OCI-LY3 (cell line): ENCODE data around the gene NLRP14.

Experiments
- H2AFZ ChIP-seq: fragments of 200-600, 300-600 bp; shearing (Covaris generic); 2 replicates; pipeline ENCODE4 v1.6.0; 2014; ENCODE audit warnings: antibody characterized with exemption, low read depth, low read length
- H3K27ac ChIP-seq: fragments of 200-600, 300-600 bp; sonication (generic); 2 replicates; pipeline ENCODE4 v1.5.1; 2014; ENCODE audit warnings: mild to moderate bottlenecking, low read length, moderate library complexity, mixed read lengths
- H3K27me3 ChIP-seq: fragments of 200-600, 300-600 bp; sonication (generic); 2 replicates; pipeline ENCODE4 v1.6.1; 2014; ENCODE audit warnings: low read depth, low read length, mixed read lengths
- H3K36me3 ChIP-seq: fragments of 200-600, 300-600 bp; sonication (generic); replicated peaks from 2 replicates; pipeline ENCODE3; 2014; ENCODE audit warnings: low read depth, low read length, mixed read lengths
- H3K4me1 ChIP-seq: fragments of 300-600, 200-600 bp; sonication (generic); 2 replicates; pipeline ENCODE4 v1.6.1; 2014; ENCODE audit warnings: low read length, mixed read lengths
- H3K4me2 ChIP-seq: fragments of 200-600, 300-600 bp; sonication (generic); 2 replicates; pipeline ENCODE4 v1.6.1; 2014; ENCODE audit warnings: low read length, mixed read lengths
- H3K4me3 ChIP-seq: fragments of 300-600, 200-600 bp; sonication (generic); 2 replicates; pipeline ENCODE4 v1.5.1; 2014; ENCODE audit warnings: antibody characterized with exemption, mild to moderate bottlenecking, low read length, moderate library complexity
- H3K79me2 ChIP-seq: fragments of 300-600, 200-600 bp; shearing (Covaris generic); 2 replicates; pipeline ENCODE4 v1.6.1; 2014; ENCODE audit warnings: mild to moderate bottlenecking, low read length, mixed read lengths
- H3K9ac ChIP-seq: fragments of 300-600, 200-600 bp; shearing (Covaris generic); 2 replicates; pipeline ENCODE4 v1.6.0; 2014; ENCODE audit warnings: mild to moderate bottlenecking, low read length, moderate library complexity
- H3K9me3 ChIP-seq: fragments of 200-600, 300-600 bp; shearing (Covaris generic); 2 replicates; pipeline ENCODE4 v1.6.1; 2014; ENCODE audit warnings: low read length, mixed read lengths; ENCODE audit not compliant: insufficient read depth
- H4K20me1 ChIP-seq: fragments of 200-600, 300-600 bp; sonication (generic); 2 replicates; pipeline ENCODE4 v1.6.1; 2016; ENCODE audit warnings: low read length, mixed read lengths; ENCODE audit not compliant: insufficient read depth
- EZH2phosphoT487 ChIP-seq: fragments of 200-600 bp; shearing (Covaris generic); IDR thresholded peaks from 2 replicates; pipeline ENCODE4 v1.6.1; 2018; ENCODE audit warnings: antibody characterized with exemption, mixed run types, low read depth
- TF ChIP-seq, protein P1 (sequence below): fragments of 200-600, 300-600 bp; sonication (generic); IDR thresholded peaks from 2 replicates; pipeline ENCODE4 v1.5.1; 2014; ENCODE audit warnings: antibody characterized with exemption, low read length, low read depth

The NLRP14 gene

DNA sequence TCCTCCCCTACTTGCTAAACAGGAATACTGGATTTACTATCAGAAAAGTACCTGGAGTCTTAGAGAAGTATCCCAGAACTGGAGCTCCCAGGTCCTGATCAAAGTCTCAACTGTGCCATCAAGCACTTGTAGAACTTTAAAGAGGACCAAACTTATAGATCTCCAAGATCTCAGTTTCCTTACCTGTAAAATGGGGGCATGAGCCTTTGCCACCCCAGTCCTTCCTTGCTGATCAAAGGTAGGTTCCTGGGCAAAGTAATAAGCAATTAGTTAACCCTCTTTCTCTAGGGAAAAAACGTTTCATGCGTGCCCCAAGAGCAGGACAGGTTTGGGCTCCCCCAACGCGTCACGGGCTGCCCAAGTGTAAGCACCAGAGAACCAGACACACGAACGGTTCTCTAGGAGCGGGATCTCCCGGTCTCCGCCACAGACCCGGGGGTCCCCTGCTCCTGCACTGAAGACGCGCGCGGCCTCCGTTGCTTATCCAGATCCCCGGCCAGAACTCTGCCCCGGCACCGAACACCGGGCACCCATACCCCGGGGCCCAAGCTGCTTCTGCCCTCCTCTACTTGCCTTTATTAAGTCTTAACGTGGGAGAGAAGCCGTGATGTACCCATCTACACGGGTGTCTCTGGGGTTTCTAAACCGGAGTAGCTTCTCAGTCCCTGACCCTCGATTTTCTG lies 638 bp upstream of the NLRP14 start:
- H3K9ac ChIP-seq, result no peak overlapping the region
- no peaks in the 10 kb centered on the region for H4K20me1 ChIP-seq
- H3K27ac ChIP-seq, result no peak overlapping the region
- no peaks in the 10 kb centered on the region for H3K9me3 ChIP-seq
- no peaks in the 10 kb centered on the region for H3K36me3 ChIP-seq
- no peak overlapping the region for H2AFZ ChIP-seq
- no peak overlapping the region for H3K4me3 ChIP-seq
- H3K79me2 ChIP-seq, result no peaks in the 10 kb centered on the region
- H3K4me2 ChIP-seq, result no peak overlapping the region
- H3K27me3 ChIP-seq, result no peaks in the 10 kb centered on the region
- H3K4me1 ChIP-seq, result no peaks in the 10 kb centered on the region
- no peak for TF ChIP-seq EZH2phosphoT487
- TF ChIP-seq, protein P1, sequence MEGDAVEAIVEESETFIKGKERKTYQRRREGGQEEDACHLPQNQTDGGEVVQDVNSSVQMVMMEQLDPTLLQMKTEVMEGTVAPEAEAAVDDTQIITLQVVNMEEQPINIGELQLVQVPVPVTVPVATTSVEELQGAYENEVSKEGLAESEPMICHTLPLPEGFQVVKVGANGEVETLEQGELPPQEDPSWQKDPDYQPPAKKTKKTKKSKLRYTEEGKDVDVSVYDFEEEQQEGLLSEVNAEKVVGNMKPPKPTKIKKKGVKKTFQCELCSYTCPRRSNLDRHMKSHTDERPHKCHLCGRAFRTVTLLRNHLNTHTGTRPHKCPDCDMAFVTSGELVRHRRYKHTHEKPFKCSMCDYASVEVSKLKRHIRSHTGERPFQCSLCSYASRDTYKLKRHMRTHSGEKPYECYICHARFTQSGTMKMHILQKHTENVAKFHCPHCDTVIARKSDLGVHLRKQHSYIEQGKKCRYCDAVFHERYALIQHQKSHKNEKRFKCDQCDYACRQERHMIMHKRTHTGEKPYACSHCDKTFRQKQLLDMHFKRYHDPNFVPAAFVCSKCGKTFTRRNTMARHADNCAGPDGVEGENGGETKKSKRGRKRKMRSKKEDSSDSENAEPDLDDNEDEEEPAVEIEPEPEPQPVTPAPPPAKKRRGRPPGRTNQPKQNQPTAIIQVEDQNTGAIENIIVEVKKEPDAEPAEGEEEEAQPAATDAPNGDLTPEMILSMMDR, result no peak

DNA sequence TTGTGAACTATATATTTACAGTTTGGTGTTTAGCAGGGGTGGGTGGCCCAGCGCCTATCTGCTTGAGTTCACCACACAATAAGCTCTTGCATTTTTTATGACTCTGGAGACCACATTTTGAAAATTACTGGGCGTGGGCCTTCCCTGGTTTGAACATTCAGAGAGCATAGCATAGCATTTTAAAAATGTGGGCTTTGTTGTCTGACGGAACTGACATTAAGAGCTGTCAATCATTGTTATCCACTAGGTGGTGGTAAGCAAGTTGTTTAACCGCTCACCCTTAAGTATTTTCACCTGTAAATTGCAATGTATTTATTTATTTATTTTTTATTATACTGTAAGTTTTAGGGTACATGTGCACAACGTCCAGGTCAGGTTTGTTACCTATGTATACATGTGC lies 1.0 kb downstream of the NLRP14 start:
- H4K20me1 ChIP-seq, result no peaks in the 10 kb centered on the region
- H3K4me3 ChIP-seq, result no peak overlapping the region
- no peak overlapping the region for H3K9ac ChIP-seq
- H3K9me3 ChIP-seq, result no peaks in the 10 kb centered on the region
- no peaks in the 10 kb centered on the region for H3K36me3 ChIP-seq
- TF ChIP-seq, protein P1, result no peak
- TF ChIP-seq EZH2phosphoT487, result no peak
- H3K79me2 ChIP-seq, result no peaks in the 10 kb centered on the region
- H2AFZ ChIP-seq, result no peak overlapping the region
- no peak overlapping the region for H3K27ac ChIP-seq
- H3K4me1 ChIP-seq, result no peaks in the 10 kb centered on the region
- H3K4me2 ChIP-seq, result no peak overlapping the region
- no peaks in the 10 kb centered on the region for H3K27me3 ChIP-seq

DNA sequence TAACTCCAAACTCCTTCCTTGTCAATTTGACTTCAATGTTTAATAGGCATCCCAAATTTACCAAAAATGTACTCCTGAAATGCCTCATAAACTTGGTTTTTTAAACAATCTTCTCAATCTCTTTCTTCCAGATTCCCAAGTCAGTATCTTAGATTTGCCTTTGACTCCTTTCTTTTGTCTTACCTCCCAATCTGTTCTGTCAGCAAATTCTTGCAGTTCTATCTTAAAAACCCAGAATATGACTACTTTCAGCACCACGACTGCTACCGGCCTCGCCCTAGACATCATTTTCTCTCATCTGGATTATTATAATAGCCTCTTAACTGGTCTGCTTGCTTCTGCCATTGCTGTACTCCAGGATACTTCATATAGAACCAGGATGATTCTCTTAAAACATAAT lies 7.9 kb downstream of the NLRP14 start:
- no peak overlapping the region for H3K4me2 ChIP-seq
- H3K27ac ChIP-seq, result no peak overlapping the region
- H3K9me3 ChIP-seq, result no peaks in the 10 kb centered on the region
- H3K4me3 ChIP-seq, result no peak overlapping the region
- TF ChIP-seq, protein P1, result no peak
- no peak for TF ChIP-seq EZH2phosphoT487
- H3K79me2 ChIP-seq, result no peaks in the 10 kb centered on the region
- H3K36me3 ChIP-seq, result no peaks in the 10 kb centered on the region
- H2AFZ ChIP-seq, result no peak overlapping the region
- H3K4me1 ChIP-seq, result peaks cover 16% of the 10 kb centered on the region
- no peaks in the 10 kb centered on the region for H3K27me3 ChIP-seq
- no peak overlapping the region for H3K9ac ChIP-seq
- H4K20me1 ChIP-seq, result no peaks in the 10 kb centered on the region

DNA sequence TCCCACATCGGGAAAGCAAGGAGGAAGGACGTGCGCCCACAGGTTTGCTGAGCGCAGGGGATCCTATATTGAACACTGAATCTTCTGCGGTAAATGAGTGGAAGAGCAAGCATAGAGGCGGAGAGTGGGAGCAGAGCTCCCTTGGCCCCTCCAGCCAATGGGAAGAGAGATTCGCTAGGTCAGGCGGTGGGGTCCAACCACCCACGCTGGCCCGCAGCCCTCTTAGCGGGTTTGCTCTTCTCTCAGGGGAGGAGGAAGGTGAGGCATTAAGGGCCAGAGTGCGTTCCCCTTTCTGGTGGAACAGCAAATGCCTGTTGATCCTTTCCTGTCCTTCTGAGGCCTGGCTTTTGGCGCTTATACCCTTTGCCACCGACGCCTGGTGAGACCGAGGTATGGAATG lies 10.6 kb downstream of the NLRP14 start:
- Histone ChIP-seq H3K9me3 (no peaks in the 10 kb centered on the region), H3K4me3 (no peak overlapping the region), H3K27ac (no peak overlapping the region), H3K27me3 (no peaks in the 10 kb centered on the region), H3K79me2 (no peaks in the 10 kb centered on the region), H3K4me2 (no peak overlapping the region), H3K4me1 (peaks cover 16% of the 10 kb centered on the region), H3K36me3 (no peaks in the 10 kb centered on the region), H4K20me1 (no peaks in the 10 kb centered on the region), H2AFZ (no peak overlapping the region), H3K9ac (no peak overlapping the region)
- no peak for TF ChIP-seq EZH2phosphoT487
- TF ChIP-seq, protein P1, result no peak
